HG03571 (cell line): Measurements from ENCODE around the gene ZNF79.

Source experiments
- ATAC-seq: cut with Tn5 transposase; IDR thresholded peaks from one replicate; pipeline ENCODE4 v1.9.1; 2021; ENCODE audit not compliant: unreplicated experiment

Gene ZNF79

GRCh38 chr9:127423934-127424675 is at the start of gene ZNF79:
Gene ZNF79 (plus strand): TSS chr9:127424382. CDS start chr9:127424788, 406 bp downstream.
- ATAC-seq: peak; percentile 89

GRCh38 chr9:127380479-127380878 is 43.7 kb upstream of the ZNF79 start:
- ATAC-seq: no peak

- no peak for ATAC-seq
Observed at GRCh38 chr9:127382541-127382940, 41.6 kb upstream of the ZNF79 start.

- ATAC-seq: no peak
Observed at GRCh38 chr9:127384016-127384730, 40.0 kb upstream of the ZNF79 start.

GRCh38 chr9:127384901-127385300 is 39.3 kb upstream of the ZNF79 start:
- no peak for ATAC-seq

GRCh38 chr9:127386249-127386648 is 37.9 kb upstream of the ZNF79 start:
- ATAC-seq: no peak

GRCh38 chr9:127386981-127387380 is 37.2 kb upstream of the ZNF79 start:
- no peak for ATAC-seq

GRCh38 chr9:127388037-127388855 is 35.9 kb upstream of the ZNF79 start:
- ATAC-seq: peak; percentile 71

GRCh38 chr9:127388856-127389238 is 35.3 kb upstream of the ZNF79 start:
- no peak for ATAC-seq

- no peak for ATAC-seq
Observed at GRCh38 chr9:127389381-127390247, 34.6 kb upstream of the ZNF79 start.

GRCh38 chr9:127390248-127390545 is 34.0 kb upstream of the ZNF79 start:
- no peak for ATAC-seq

GRCh38 chr9:127390563-127390962 is 33.6 kb upstream of the ZNF79 start:
- ATAC-seq: no peak

GRCh38 chr9:127392166-127392565 is 32.0 kb upstream of the ZNF79 start:
- ATAC-seq: no peak

GRCh38 chr9:127392976-127393375 is 31.2 kb upstream of the ZNF79 start:
- ATAC-seq: no peak

GRCh38 chr9:127393645-127394044 is 30.5 kb upstream of the ZNF79 start:
- ATAC-seq: no peak

GRCh38 chr9:127395497-127396252 is 28.5 kb upstream of the ZNF79 start:
- no peak for ATAC-seq

- peak; percentile 3 for ATAC-seq
Observed at GRCh38 chr9:127396253-127396807, 27.9 kb upstream of the ZNF79 start.

GRCh38 chr9:127396808-127397645 is 27.2 kb upstream of the ZNF79 start, which contains the start of gene SLC2A8:
Gene SLC2A8 (plus strand): TSS chr9:127397169. CDS start chr9:127397231, 62 bp downstream.
- peak; percentile 90 for ATAC-seq
